NCI-H460 (cell line): ENCODE measurements around the gene CDK5. TPM values are rescaled to one million over a fixed set of nuclear protein-coding genes. Genes with fewer than 3 reads are reported as not detected.

ENCODE experiments used
- DNase-seq: peaks from one replicate; pipeline ENCODE4 v3.0.0-alpha.2; 2016; ENCODE audit warnings: low read depth; ENCODE audit errors: extremely low read depth
- total RNA-seq: library from RNA; depleted of rRNA; stranded (reverse); fragments of >200 nt; shearing (Covaris generic); gene quantifications from 2 replicates; pipeline ENCODE4 v1.2.3, GENCODE V29; 2014; rRNA removed

Gene CDK5
- total RNA-seq, 1 experiment from 2014 or later, result 10.8 TPM

- no peak for DNase-seq
These were observed 51.0 kb downstream of the CDK5 start for GRCh38 chr7:151006590-151007300.

GRCh38 chr7:151005566-151005965 is 52.1 kb downstream of the CDK5 start:
- no peak for DNase-seq

Other genes with a start within 250 kb of the CDK5 start
- gene AOC1, start 205.4 kb downstream of the CDK5 start, total RNA-seq, result not detected in 2 replicates
- 0.27 and 0.58 TPM in 2 replicates for gene KCNH2, start 79.6 kb downstream of the CDK5 start, total RNA-seq
- gene NOS3, start 66.9 kb downstream of the CDK5 start, total RNA-seq, result 0.30 and 0.46 TPM in 2 replicates
- gene ATG9B, start 33.4 kb downstream of the CDK5 start, total RNA-seq, result 0.25 TPM in 1 of 2 replicates, not detected in the other
- 26.8 and 32.7 TPM in 2 replicates for gene ABCB8, start 29.4 kb downstream of the CDK5 start, total RNA-seq
- 1.1 and 2.0 TPM in 2 replicates for gene ASIC3, start 9.4 kb downstream of the CDK5 start, total RNA-seq
- 199 and 223 TPM in 2 replicates for gene SLC4A2, start 1.7 kb upstream of the CDK5 start, total RNA-seq
- gene FASTK, start 22.9 kb upstream of the CDK5 start, total RNA-seq, result 63.4 and 77.1 TPM in 2 replicates
- 35.2 and 46.6 TPM in 2 replicates for gene TMUB1, start 25.6 kb upstream of the CDK5 start, total RNA-seq
- 39.6 and 43.2 TPM in 2 replicates for gene AGAP3, start 28.6 kb upstream of the CDK5 start, total RNA-seq
- gene GBX1, start 109.8 kb upstream of the CDK5 start, total RNA-seq, result not detected in 2 replicates
- gene ASB10, start 129.4 kb upstream of the CDK5 start, total RNA-seq, result not detected in 2 replicates
- gene H2BK1, start 152.6 kb upstream of the CDK5 start, total RNA-seq, result not detected in 2 replicates
- 70.0 and 73.6 TPM in 2 replicates for gene ABCF2, start 169.3 kb upstream of the CDK5 start, total RNA-seq
- 33.3 and 33.7 TPM in 2 replicates for gene CHPF2, start 174.6 kb upstream of the CDK5 start, total RNA-seq
- 39.0 and 43.5 TPM in 2 replicates for gene SMARCD3, start 190.8 kb upstream of the CDK5 start, total RNA-seq